ENCODE results near the gene CELA1.
A peak's percentile ranks its signal among the peaks of the same experiment; 100 is the strongest.

The CELA1 gene

GRCh38 chr12:51359851-51360250, 13.4 kb upstream of the CELA1 start:
- H3K4me1 Mint-ChIP-seq, result peaks cover 31% of the 10 kb centered on the region
- no peaks in the 10 kb centered on the region for H3K36me3 Mint-ChIP-seq (ENCODE audit: low read depth)
- H3K27ac Mint-ChIP-seq, result no peak overlapping the region
- H3K9me3 Mint-ChIP-seq, result no peaks in the 10 kb centered on the region
- no peak for DNase-seq
- H3K4me3 Mint-ChIP-seq, result no peak overlapping the region
- peaks cover 8% of the 10 kb centered on the region for H3K27me3 Mint-ChIP-seq (ENCODE audit: low read depth, poor library complexity)
- no peak for TF ChIP-seq CTCF (IDR thresholded peaks at IDR 0.05)

GRCh38 chr12:51358496-51358895, 12.0 kb upstream of the CELA1 start:
- no peak for DNase-seq
- H3K4me3 Mint-ChIP-seq, result no peak overlapping the region
- H3K4me1 Mint-ChIP-seq, result peaks cover 27% of the 10 kb centered on the region
- TF ChIP-seq CTCF (IDR thresholded peaks at IDR 0.05), result no peak
- H3K36me3 Mint-ChIP-seq (ENCODE audit: low read depth), result no peaks in the 10 kb centered on the region
- no peaks in the 10 kb centered on the region for H3K9me3 Mint-ChIP-seq
- no peak overlapping the region for H3K27ac Mint-ChIP-seq
- H3K27me3 Mint-ChIP-seq (ENCODE audit: low read depth, poor library complexity), result peaks cover 8% of the 10 kb centered on the region

- TF ChIP-seq CTCF (IDR thresholded peaks at IDR 0.05), result no peak
- no peaks in the 10 kb centered on the region for H3K36me3 Mint-ChIP-seq (ENCODE audit: low read depth)
- peaks cover 27% of the 10 kb centered on the region for H3K4me1 Mint-ChIP-seq
- H3K4me3 Mint-ChIP-seq, result no peak overlapping the region
- no peak overlapping the region for H3K27ac Mint-ChIP-seq
- H3K9me3 Mint-ChIP-seq, result no peaks in the 10 kb centered on the region
- H3K27me3 Mint-ChIP-seq (ENCODE audit: low read depth, poor library complexity), result peaks cover 8% of the 10 kb centered on the region
- no peak for DNase-seq
Observed at GRCh38 chr12:51357374-51358047, 11.0 kb upstream of the CELA1 start.

- Mint-ChIP-seq H3K4me3 (no peak overlapping the region), H3K36me3 (ENCODE audit: low read depth) (no peaks in the 10 kb centered on the region), H3K4me1 (peaks cover 12% of the 10 kb centered on the region), H3K27ac (no peak overlapping the region), H3K27me3 (ENCODE audit: low read depth, poor library complexity) (peaks cover 4% of the 10 kb centered on the region), H3K9me3 (no peaks in the 10 kb centered on the region)
- DNase-seq, result peak; percentile 68
- peak; percentile 77 for TF ChIP-seq CTCF (IDR thresholded peaks at IDR 0.05)
Observed at GRCh38 chr12:51351913-51352532, 5.5 kb upstream of the CELA1 start.

GRCh38 chr12:51349026-51349425, 2.5 kb upstream of the CELA1 start:
- Mint-ChIP-seq H3K27ac (no peak overlapping the region), H3K36me3 (ENCODE audit: low read depth) (no peaks in the 10 kb centered on the region)

More at GRCh38 chr12:51349026-51349425, 2.5 kb upstream of the CELA1 start:
- no peak overlapping the region for H3K4me3 Mint-ChIP-seq
- no peak for TF ChIP-seq CTCF (IDR thresholded peaks at IDR 0.05)
- DNase-seq, result no peak
- no peaks in the 10 kb centered on the region for H3K9me3 Mint-ChIP-seq
- H3K4me1 Mint-ChIP-seq, result peaks cover 23% of the 10 kb centered on the region
- peaks cover 8% of the 10 kb centered on the region for H3K27me3 Mint-ChIP-seq (ENCODE audit: low read depth, poor library complexity)

Data from nephron progenitor cell (in vitro differentiated cells).